Raji (cell line): ENCODE measurements around the gene LBP.

Source experiments
- POLR2A ChIP-seq: IDR thresholded peaks from 2 replicates; pipeline ENCODE4 v1.6.1; 2011; ENCODE audit warnings: low read depth, low read length, control low read depth; ENCODE audit not compliant: insufficient read depth

The LBP gene

GRCh38 chr20:38358556-38358955, 12.3 kb downstream of the LBP start:
- TF ChIP-seq POLR2A = no peak

- no peak for TF ChIP-seq POLR2A
These were observed 16.9 kb downstream of the LBP start for GRCh38 chr20:38363004-38363747.

DNA sequence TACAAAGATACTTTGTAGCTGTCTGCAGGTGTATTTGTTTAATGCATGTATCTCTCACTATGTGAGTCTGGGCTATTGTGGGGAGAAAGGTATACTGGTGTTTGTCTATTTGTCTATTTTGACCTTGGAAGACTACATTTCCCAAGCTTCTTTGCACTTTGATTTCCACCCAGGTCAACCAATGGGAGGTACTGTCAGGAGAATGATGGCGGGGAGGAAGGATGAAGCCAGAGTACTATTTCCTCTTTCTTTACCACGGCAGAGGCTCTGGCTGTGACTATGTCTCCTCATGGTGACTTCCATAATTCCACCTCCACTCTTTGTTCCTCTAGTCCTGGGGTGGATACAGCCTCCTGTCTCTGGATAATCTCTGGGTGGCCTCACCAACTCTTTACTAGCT, 23.1 kb downstream of the LBP start:
- TF ChIP-seq POLR2A = no peak

- no peak for TF ChIP-seq POLR2A
These were observed 26.5 kb downstream of the LBP start for GRCh38 chr20:38372806-38373205.

- TF ChIP-seq POLR2A = no peak
These were observed 27.1 kb downstream of the LBP start for GRCh38 chr20:38373231-38373867.

DNA sequence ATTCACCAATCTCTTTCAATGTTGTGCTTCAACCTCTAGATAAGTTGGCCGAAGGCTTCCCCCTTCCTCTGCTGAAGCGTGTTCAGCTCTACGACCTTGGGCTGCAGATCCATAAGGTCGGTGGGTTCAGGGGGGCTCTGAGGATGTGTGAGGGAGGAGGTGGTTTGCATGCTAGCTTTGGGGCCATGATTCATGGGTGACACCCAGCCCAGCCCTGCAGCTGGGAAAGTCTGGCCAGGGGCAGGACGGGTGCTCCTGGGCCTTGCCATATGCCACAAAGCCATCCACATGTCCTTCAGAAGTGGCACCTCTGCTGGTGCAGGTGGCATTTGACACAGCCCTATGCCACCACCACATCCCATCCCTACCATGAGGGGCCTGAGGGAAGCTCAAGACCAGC, 27.6 kb downstream of the LBP start:
- no peak for TF ChIP-seq POLR2A

DNA sequence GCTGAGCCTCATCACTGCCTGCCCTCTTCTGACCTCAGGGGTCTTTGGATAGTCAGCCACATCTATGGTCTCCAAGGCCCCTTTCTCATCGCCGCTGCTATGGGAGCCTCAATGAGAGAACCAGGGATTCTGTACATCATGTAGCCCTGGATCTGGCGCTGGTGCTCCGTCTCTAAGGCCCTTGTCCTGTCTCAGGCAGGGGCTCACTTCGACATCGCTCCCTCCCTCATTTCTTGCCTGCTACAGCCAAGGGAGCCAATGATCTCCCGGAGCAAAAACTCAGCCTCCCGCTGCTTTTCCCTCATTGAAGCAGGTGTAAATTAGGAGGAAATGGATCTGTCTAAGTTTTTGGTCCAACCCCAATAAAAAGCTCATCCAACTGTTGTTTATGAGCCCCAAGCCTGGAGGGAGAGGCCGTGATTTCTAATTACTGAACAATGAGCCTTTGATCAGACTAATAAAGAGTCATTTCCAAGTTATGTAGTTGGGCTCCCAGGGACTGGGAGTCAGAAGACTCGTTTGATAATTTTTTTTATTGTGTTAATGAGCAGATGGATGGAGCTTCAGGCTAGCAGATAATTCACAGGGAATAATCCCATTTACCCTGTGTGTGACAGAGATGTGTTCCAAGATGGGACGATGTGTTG, 30.9 kb downstream of the LBP start:
- TF ChIP-seq POLR2A = no peak

DNA sequence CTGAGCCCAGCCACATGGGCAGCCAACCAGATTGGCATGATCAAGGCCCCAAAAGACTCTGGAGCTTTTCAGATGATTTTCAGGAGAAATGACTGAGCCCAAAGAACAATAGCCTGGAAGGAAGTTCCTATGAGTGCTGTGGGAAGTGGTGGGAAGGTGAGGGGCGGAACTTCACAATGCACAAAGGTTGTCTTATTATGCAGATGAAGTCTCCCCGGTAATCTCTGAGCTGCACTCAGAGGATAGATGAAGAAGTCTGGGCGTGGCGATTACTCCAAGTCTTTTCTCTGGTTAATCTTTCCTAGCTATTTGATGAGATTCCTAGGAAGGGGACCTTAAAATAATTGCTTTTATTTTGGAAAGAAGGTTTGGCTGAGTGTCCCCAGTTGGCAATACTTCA, 36.9 kb downstream of the LBP start:
- TF ChIP-seq POLR2A = no peak

GRCh38 chr20:38386004-38386403, 39.7 kb downstream of the LBP start:
- no peak for TF ChIP-seq POLR2A

GRCh38 chr20:38386851-38387250, 40.6 kb downstream of the LBP start:
- no peak for TF ChIP-seq POLR2A

- TF ChIP-seq POLR2A = no peak
These were observed 41.7 kb downstream of the LBP start for GRCh38 chr20:38387953-38388352.

GRCh38 chr20:38392356-38392755, 46.1 kb downstream of the LBP start:
- no peak for TF ChIP-seq POLR2A

DNA sequence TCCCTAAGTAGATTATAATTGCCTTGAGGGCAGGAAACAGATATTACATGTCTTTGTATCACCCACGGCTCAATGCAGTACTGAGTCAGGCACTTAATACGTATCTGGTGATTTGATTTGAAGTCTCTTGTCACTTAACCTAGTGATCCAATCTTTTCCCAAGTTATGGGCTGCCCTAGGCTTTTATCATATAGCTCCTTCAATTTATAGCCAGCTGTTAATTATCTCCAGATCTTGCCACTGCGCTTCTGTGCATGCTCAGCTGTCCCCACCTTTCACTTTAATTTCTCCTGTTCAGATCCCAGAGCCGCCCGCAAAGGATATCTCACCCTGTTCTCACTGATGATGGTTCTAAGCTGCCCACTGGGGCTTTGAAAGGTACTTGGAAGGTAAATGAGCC, 47.0 kb downstream of the LBP start:
- TF ChIP-seq POLR2A = no peak

DNA sequence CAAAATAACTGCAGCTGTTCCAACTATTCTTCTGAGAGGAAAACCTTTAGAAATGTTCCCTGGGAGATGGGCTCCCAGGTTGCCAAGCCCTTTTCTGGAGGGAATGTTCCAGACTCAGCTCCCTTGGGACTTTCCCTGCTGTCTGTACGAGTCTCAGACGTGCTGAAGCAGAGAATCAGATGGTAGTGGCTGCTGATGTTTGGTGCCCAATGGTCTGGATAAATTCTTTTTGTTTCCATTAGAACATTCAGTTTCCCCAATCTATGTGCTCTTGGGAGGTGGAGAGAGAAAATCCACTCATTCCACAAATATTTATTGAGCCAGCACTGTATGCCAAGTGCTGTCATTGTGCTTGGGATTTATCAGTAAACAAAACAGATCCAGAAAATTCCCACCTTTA, 48.9 kb downstream of the LBP start:
- no peak for TF ChIP-seq POLR2A

DNA sequence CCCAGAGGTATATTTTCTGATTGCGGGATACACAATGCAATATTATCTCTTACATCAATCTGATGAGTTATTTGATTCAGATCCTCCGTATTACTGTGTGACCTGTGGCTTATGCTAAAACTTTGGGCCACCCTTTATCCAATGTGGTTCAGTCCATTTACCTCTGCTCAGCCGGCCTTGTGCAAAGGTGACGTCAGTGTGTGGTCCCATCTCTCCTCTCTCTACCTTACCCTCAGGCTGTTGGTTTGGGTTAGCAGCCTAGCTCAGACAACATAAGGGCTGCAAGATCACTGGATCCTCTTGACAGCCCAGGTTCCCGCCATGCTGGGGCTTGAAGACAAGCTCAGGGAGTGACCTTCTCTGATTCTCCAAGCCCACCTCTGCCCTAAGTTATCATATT, 55.8 kb downstream of the LBP start:
- no peak for TF ChIP-seq POLR2A

GRCh38 chr20:38402816-38403215, 56.5 kb downstream of the LBP start:
- TF ChIP-seq POLR2A = no peak
